KMS-11 (cell line): ENCODE data around the gene PI4K2B.

Source experiments
- H2AFZ ChIP-seq: fragments of 200-600 bp; sonication (generic); 2 replicates; pipeline ENCODE4 v1.6.1; 2016; ENCODE audit warnings: antibody characterized with exemption, mixed run types, low read depth
- H3K27ac ChIP-seq: fragments of 200-600 bp; sonication (generic); 2 replicates; pipeline ENCODE4 v1.6.1; 2016; ENCODE audit warnings: mild to moderate bottlenecking, mixed run types
- H3K27me3 ChIP-seq: fragments of 200-600 bp; sonication (generic); 2 replicates; pipeline ENCODE4 v1.6.1; 2017; ENCODE audit warnings: mild to moderate bottlenecking, low read depth, mixed run types, moderate library complexity; ENCODE audit not compliant: insufficient read depth
- H3K36me3 ChIP-seq: fragments of 200-600 bp; sonication (generic); 2 replicates; pipeline ENCODE4 v1.6.1; 2017; ENCODE audit warnings: mild to moderate bottlenecking, mixed run types; ENCODE audit not compliant: insufficient read depth
- H3K4me1 ChIP-seq: fragments of 200-600 bp; sonication (generic); 2 replicates; pipeline ENCODE4 v1.6.1; 2016; ENCODE audit warnings: mild to moderate bottlenecking, low read depth, mixed run types; ENCODE audit not compliant: poor library complexity, severe bottlenecking
- H3K4me2 ChIP-seq: fragments of 200-600 bp; sonication (generic); 2 replicates; pipeline ENCODE4 v1.7.0; 2016; ENCODE audit warnings: mild to moderate bottlenecking, mixed run types
- H3K4me3 ChIP-seq: fragments of 200-600 bp; sonication (generic); IDR thresholded peaks from 2 replicates; pipeline ENCODE4 v1.6.1; 2017; ENCODE audit warnings: low read depth, low read length, mixed read lengths; ENCODE audit not compliant: insufficient read depth
- H3K79me2 ChIP-seq: fragments of 200-600 bp; sonication (generic); 2 replicates; pipeline ENCODE4 v1.6.1; 2016; ENCODE audit warnings: low read depth, mixed run types; ENCODE audit not compliant: insufficient read depth
- H3K9ac ChIP-seq: fragments of 200-600 bp; sonication (generic); 2 replicates; pipeline ENCODE4 v1.6.1; 2016; ENCODE audit warnings: mild to moderate bottlenecking, mixed run types
- H4K20me1 ChIP-seq: fragments of 200-600 bp; sonication (generic); 2 replicates; pipeline ENCODE4 v1.6.1; 2016; ENCODE audit warnings: mild to moderate bottlenecking, mixed run types; ENCODE audit not compliant: insufficient read depth
- CTCF ChIP-seq: fragments of 200-600 bp; sonication (generic); conservative IDR thresholded peaks from 2 replicates; pipeline ENCODE4 v1.6.1; 2017; ENCODE audit warnings: low read depth, mild to moderate bottlenecking, antibody characterized with exemption, low read length, moderate library complexity, mixed read lengths

Gene PI4K2B

GRCh38 chr4:25301471-25301870 is 67.6 kb downstream of the PI4K2B start:
- H4K20me1 ChIP-seq, result no peaks in the 10 kb centered on the region
- H3K27ac ChIP-seq, result no peak overlapping the region
- H3K79me2 ChIP-seq, result no peaks in the 10 kb centered on the region
- no peak overlapping the region for H2AFZ ChIP-seq
- no peak overlapping the region for H3K4me2 ChIP-seq
- H3K9ac ChIP-seq, result no peak overlapping the region
- H3K36me3 ChIP-seq, result no peaks in the 10 kb centered on the region
- no peaks in the 10 kb centered on the region for H3K4me1 ChIP-seq
- TF ChIP-seq CTCF, result no peak
- H3K4me3 ChIP-seq, result no peak overlapping the region
- no peaks in the 10 kb centered on the region for H3K27me3 ChIP-seq

- no peak overlapping the region for H3K4me3 ChIP-seq
- H3K4me2 ChIP-seq, result no peak overlapping the region
- TF ChIP-seq CTCF, result no peak
- H3K9ac ChIP-seq, result no peak overlapping the region
- H3K4me1 ChIP-seq, result no peaks in the 10 kb centered on the region
- H3K27ac ChIP-seq, result no peak overlapping the region
- H3K27me3 ChIP-seq, result no peaks in the 10 kb centered on the region
- H4K20me1 ChIP-seq, result no peaks in the 10 kb centered on the region
- no peaks in the 10 kb centered on the region for H3K36me3 ChIP-seq
- no peak overlapping the region for H2AFZ ChIP-seq
- H3K79me2 ChIP-seq, result no peaks in the 10 kb centered on the region
These were observed 68.8 kb downstream of the PI4K2B start for GRCh38 chr4:25302626-25303025.

- H2AFZ ChIP-seq, result no peak overlapping the region
- no peaks in the 10 kb centered on the region for H3K36me3 ChIP-seq
- no peak overlapping the region for H3K27ac ChIP-seq
- H3K4me2 ChIP-seq, result no peak overlapping the region
- H4K20me1 ChIP-seq, result no peaks in the 10 kb centered on the region
- no peak for TF ChIP-seq CTCF
- no peak overlapping the region for H3K9ac ChIP-seq
- no peak overlapping the region for H3K4me3 ChIP-seq
- H3K27me3 ChIP-seq, result no peaks in the 10 kb centered on the region
- no peaks in the 10 kb centered on the region for H3K4me1 ChIP-seq
- H3K79me2 ChIP-seq, result no peaks in the 10 kb centered on the region
These were observed 69.7 kb downstream of the PI4K2B start for GRCh38 chr4:25303578-25303977.

GRCh38 chr4:25306518-25307057 is 72.8 kb downstream of the PI4K2B start:
- no peaks in the 10 kb centered on the region for H3K79me2 ChIP-seq
- no peaks in the 10 kb centered on the region for H3K27me3 ChIP-seq
- no peak for TF ChIP-seq CTCF
- no peaks in the 10 kb centered on the region for H3K4me1 ChIP-seq
- no peaks in the 10 kb centered on the region for H3K36me3 ChIP-seq
- H2AFZ ChIP-seq, result no peak overlapping the region
- H3K27ac ChIP-seq, result no peak overlapping the region
- no peaks in the 10 kb centered on the region for H4K20me1 ChIP-seq
- no peak overlapping the region for H3K4me3 ChIP-seq
- H3K4me2 ChIP-seq, result no peak overlapping the region
- no peak overlapping the region for H3K9ac ChIP-seq
